Activated CD4-positive, CD25-positive, alpha-beta regulatory T cell treated with anti-CD3 and anti-CD28 coated beads, Interleukin-2, amount 50 U/mL, for 16 hours (primary cell): Measurements from ENCODE around the gene GPANK1.

Experiments used
- DNase-seq: peaks from one replicate; pipeline ENCODE4 v3.0.0-alpha.2; 2020; ENCODE audit warnings: low read depth, low spot score

Gene GPANK1

GRCh38 chr6:31642798-31643570 lies 21.8 kb downstream of the GPANK1 start:
- DNase-seq, result no peak

GRCh38 chr6:31641370-31641769 lies 23.4 kb downstream of the GPANK1 start:
- no peak for DNase-seq

- no peak for DNase-seq
Observed at GRCh38 chr6:31640612-31641011, 24.2 kb downstream of the GPANK1 start.

DNA sequence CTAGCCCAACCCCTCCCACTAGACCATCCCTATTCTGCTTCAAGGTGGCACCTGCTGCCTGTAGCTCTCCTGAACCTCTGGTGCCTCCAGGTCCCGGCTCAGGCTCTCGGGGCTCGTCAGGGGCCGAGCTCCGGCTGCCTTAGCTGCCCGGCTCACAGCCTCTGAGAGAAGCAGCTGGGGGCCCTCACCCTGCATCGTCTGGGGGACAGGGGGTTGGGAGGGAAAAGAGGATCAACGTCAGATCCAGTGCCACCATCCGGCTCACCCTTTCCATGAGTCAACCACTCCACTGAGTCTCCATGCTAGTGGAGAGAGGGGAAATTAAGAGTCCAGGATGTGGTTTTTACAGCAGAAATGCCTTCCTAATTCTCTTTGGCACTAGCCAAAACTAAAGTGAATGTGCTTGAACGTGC lies 25.3 kb downstream of the GPANK1 start:
- DNase-seq, result no peak

- DNase-seq, result no peak
Observed at GRCh38 chr6:31639043-31639442, 25.8 kb downstream of the GPANK1 start.

- DNase-seq, result no peak
Observed at GRCh38 chr6:31636698-31637596, 27.9 kb downstream of the GPANK1 start.

DNA sequence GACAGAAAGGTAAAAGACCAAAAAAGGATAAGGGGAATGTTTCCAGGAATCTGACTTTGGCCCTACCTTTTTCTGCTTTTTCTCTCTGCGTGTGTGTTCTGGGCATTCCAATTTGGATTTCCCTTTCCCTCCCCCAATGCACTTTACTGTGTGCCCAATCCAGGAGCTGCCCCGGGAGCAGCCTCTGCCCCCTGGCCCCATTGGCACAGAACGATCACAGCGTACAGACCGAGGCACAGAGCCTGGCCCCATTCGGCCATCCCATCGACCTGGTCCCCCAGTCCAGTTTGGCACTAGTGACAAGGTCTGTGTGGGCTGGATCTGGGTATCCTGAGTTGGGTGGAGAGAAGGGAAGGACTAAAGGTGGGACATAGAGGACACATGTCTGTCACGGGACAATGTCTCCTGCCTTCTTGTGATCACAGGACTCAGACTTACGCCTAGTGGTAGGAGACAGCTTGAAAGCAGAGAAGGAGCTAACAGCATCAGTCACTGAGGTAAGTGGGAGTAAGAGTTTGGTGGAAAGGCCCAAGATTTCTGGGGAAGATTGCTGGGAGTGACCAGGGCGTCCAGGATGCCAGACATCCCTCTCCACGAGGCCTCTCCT lies 29.7 kb downstream of the GPANK1 start:
- no peak for DNase-seq

DNA sequence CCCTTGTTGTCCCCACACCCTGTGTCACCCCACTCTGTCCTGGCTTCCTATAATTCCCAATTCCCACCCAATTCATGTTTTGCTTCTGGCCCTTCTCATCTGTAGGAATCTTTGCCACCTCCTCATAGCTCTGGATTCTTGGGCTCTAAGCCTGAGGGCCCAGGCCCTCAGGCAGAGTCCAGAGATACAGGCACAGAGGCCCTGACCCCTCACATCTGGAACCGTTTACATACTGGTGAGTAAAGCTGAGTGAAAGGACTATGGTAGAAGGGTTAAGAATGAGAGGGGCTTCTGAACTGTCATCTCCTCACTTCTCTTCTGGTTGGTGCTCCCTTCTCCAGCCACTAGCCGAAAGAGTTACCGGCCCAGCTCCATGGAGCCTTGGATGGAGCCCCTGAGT lies 30.7 kb downstream of the GPANK1 start:
- DNase-seq, result no peak

DNA sequence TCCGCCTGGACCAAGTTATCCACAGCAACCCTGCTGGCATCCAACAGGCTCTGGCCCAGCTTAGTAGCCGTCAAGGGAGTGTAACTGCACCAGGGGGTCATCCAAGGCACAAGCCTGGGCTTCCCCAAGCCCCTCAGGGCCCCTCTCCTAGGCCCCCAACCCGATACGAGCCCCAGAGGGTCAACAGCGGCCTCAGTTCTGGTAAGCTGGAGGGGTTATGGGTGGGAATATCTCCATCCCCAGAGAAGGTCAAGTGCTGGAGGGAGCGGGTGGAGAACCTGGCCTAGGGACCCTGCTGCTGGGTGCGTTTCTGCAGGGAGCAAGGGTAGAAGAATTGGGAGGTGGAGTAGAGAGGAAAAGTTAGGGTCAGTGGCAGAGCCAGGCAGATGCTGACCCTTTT lies 31.4 kb downstream of the GPANK1 start:
- no peak for DNase-seq

GRCh38 chr6:31632279-31632946 lies 32.4 kb downstream of the GPANK1 start:
- no peak for DNase-seq

DNA sequence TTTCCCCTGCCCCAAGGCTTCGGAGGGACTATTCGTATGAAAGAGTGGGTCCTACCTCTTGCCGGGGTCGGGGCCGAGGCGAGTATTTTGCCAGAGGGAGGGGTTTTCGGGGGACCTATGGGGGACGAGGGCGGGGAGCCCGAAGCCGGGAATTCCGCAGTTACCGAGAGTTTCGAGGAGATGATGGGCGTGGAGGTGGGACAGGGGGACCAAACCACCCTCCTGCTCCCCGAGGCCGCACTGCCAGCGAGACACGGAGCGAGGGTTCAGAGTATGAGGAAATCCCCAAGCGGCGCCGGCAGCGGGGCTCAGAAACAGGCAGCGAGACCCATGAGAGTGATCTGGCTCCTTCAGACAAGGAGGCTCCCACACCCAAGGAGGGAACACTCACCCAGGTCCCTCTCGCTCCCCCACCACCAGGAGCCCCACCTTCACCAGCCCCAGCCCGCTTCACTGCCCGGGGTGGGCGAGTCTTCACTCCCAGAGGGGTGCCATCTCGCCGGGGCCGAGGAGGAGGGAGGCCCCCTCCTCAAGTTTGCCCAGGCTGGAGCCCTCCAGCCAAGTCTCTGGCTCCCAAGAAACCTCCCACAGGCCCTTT lies 33.0 kb downstream of the GPANK1 start:
- DNase-seq, result no peak

- no peak for DNase-seq
Observed at GRCh38 chr6:31631209-31631608, 33.6 kb downstream of the GPANK1 start.

GRCh38 chr6:31630177-31630934 lies 34.4 kb downstream of the GPANK1 start:
- no peak for DNase-seq

- no peak for DNase-seq
Observed at GRCh38 chr6:31629014-31629413, 35.8 kb downstream of the GPANK1 start.

- DNase-seq, result no peak
Observed at GRCh38 chr6:31627690-31628287, 37.0 kb downstream of the GPANK1 start.

DNA sequence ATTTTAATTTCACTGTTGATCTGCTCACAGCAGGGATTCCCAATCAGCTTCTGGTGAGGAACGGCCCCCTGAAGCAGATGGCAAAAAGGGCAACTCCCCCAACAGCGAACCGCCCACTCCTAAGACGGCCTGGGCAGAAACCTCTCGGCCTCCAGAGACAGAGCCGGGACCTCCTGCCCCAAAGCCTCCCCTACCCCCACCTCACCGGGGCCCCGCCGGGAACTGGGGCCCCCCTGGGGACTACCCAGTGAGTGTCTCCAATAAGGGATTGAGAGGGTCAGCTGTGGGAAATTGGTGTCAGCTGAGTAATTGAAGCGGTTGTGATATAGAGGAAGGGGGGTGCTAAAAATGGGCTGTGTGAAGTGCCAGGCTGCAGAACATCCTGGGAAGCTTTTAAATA lies 37.8 kb downstream of the GPANK1 start:
- DNase-seq, result no peak

GRCh38 chr6:31624070-31624469 lies 40.7 kb downstream of the GPANK1 start:
- no peak for DNase-seq

GRCh38 chr6:31622684-31623091 lies 42.1 kb downstream of the GPANK1 start:
- no peak for DNase-seq

GRCh38 chr6:31621991-31622390 lies 42.8 kb downstream of the GPANK1 start:
- no peak for DNase-seq

DNA sequence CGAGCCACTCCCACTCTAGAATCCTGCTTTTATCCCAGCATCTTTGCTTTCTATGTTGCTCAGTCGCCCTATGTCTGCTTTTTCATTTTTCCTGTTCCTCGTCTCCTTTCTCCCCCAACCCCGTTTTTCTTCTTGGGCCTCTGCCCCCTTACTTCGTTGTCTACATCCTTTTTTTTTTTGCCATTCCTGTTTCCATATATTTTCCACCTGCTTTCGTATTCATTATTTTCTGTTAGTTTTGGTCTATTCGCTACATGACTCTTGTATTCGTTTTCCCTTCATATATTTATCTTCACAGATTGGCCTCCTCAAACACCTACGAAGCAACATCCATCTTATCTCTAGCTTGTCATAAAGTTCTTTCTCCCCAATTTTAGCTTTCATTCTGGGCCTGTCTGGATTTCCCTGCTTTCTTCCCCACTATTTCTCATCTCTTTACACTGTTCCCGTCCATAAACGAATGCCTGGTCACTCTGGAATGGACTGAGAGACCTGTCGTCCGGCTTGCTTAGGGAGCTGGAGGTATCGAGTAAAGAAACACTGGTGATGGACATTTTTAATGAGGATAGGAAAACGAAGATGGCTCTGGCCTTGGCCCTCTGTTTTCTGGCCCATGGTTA lies 43.4 kb downstream of the GPANK1 start:
- DNase-seq, result no peak
